H1 (cell line): ENCODE data around the gene SLC66A1. TPM values are rescaled to one million over a fixed set of nuclear protein-coding genes. Genes with fewer than 3 reads are reported as not detected.

Source experiments
- JUN ChIP-seq: IDR thresholded peaks from 2 replicates; pipeline ENCODE4 v1.6.1; 2011; ENCODE audit warnings: low read depth, mild to moderate bottlenecking, improper control_type of control experiment, low read length
- SIN3A ChIP-seq, 2 experiments: IDR thresholded peaks in 1 of 2; conservative IDR thresholded peaks in 1 of 2; 2 replicates each; pipeline ENCODE4 v1.6.1; 2011 to 2012; ENCODE audit warnings: low read length in 2 of 2, improper control_type of control experiment in 1 of 2, low read depth in 1 of 2, mild to moderate bottlenecking in 1 of 2
- SIRT6 ChIP-seq: IDR thresholded peaks from one replicate; pipeline ENCODE4 v1.7.1; 2012; ENCODE audit warnings: low read length, inconsistent platforms
- TEAD4 ChIP-seq: IDR thresholded peaks from 2 replicates; pipeline ENCODE4 v1.6.1; 2012; ENCODE audit warnings: low read depth, low read length, inconsistent platforms, mixed read lengths
- polyA plus RNA-seq, 7 experiments: library from polyadenylated mRNA; depleted of rRNA in 3 of 7; stranded (reverse) in 5 of 7; unstranded in 2 of 7; fragments of >200 nt in 5 of 7; fragments of 200-250 nt in 2 of 7; gene quantifications; 1 replicate in 5 of 7; 2 replicates in 1 of 7; 4 replicates in 1 of 7; pipeline versions ENCODE4 v1.2.1 to v1.2.3, GENCODE V29; 2011 to 2013; ENCODE audit warnings: missing spikeins in 2 of 7, mixed read lengths in 2 of 7
- total RNA-seq: library from RNA; stranded (reverse); fragmentation: NEBNext Ultra II Directional; extraction: Animal tissue kit (Norgen Biotek cat#: 25700); gene quantifications from 2 replicates; pipeline ENCODE4 v1.2.1, GENCODE V29; 2021

SLC66A1 gene
- total and polyA plus RNA-seq, 2 of the 8 experiments (the other 6 are each of a cell fraction or from before 2014, with no cell fraction given), result 16.8 to 27.9 TPM

DNA sequence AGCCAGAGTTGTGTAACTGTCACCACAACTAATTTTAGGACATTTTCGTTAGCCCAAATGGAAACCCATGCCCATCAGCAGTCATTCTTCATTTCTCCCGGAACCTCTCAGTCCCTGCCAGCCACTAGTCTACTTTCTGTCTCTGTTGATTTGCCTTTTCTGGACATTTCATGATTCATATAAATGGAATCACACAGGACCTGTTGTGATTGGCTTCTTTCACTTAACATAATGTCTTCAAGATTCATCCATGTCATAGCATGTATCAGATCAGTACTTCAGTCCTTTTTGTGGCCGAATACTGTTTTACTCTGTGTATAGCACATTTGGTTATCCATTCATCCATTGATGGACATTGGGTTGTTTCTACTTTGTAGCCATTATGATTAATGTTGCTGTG lies 7.1 kb downstream of the SLC66A1 start (continued):
- TF ChIP-seq SIN3A (conservative IDR thresholded peaks at IDR 0.05 in 1 of 2, IDR thresholded peaks at IDR 0.05 in 1 of 2; ENCODE audit: low read depth in 1 of 2, low read length in 2 of 2), result no peak
- TF ChIP-seq SIRT6, result no peak
- TF ChIP-seq TEAD4, result no peak
- no peak for TF ChIP-seq JUN
